ENCODE results near the gene GET4.

- TF ChIP-seq CTCF (IDR thresholded peaks at IDR 0.05; ENCODE audit: low read length), result no peak
- TF ChIP-seq EZH2 (IDR thresholded peaks at IDR 0.05; ENCODE audit: borderline replicate concordance, low read length), result no peak
These were observed 23.5 kb downstream of the GET4 start for GRCh38 chr7:899806-900205.

All from OCI-LY1 (cell line).